DMS153 treated with DMSO at 0.1 percent for 48 hours (cell line): ENCODE measurements around the gene SMAP1.
A peak's percentile ranks its signal among the peaks of the same experiment; 100 is the strongest.
"Not testable (repeated sequence)": the region's sequence is repeated elsewhere in the genome, so short reads cannot be mapped to it uniquely, and the experiment has no call there.

Experiments
- DNase-seq: peaks from one replicate; lab custom pipeline; 2025; ENCODE audit not compliant: unreplicated experiment; lab: John Stamatoyannopoulos, UW

The SMAP1 gene

DNA sequence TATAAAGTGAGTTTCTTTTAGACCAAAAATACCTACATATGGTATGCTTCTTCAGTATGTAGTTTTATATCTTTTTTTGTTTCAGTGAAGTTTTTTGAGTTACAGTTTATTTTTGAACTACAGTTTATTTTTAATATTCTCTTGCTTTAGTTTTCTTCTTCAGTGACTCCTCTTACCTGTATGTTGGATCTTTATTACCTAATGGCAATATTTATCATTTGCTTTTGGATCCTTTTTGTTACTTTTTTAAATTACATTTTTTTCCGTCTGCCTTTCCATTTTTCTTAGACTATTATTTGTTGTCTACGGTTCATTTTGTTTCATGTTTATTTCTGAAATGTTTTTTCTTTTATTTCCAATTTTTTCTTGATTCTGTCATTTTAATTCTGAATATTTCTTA, 71.9 kb downstream of the SMAP1 start:
- no peak for DNase-seq

DNA sequence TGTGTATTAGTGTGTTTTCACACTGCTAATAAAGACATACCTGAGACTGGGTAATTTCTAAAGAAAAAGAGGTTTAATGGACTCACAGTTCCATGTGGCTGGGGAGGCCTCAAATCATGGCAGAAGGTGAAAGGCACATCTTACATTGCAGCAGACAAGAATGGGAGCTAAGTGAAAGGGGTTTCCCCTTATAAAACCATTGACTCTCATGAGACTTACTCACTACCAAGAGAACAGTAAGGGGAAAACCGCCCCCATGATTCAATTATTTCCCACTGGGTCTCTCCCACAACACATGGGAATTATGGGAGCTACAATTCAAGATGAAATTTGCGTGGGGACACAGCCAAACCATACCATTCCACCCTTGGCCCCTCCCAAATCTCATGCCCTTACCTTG, 73.1 kb downstream of the SMAP1 start:
- not testable (repeated sequence) for DNase-seq

DNA sequence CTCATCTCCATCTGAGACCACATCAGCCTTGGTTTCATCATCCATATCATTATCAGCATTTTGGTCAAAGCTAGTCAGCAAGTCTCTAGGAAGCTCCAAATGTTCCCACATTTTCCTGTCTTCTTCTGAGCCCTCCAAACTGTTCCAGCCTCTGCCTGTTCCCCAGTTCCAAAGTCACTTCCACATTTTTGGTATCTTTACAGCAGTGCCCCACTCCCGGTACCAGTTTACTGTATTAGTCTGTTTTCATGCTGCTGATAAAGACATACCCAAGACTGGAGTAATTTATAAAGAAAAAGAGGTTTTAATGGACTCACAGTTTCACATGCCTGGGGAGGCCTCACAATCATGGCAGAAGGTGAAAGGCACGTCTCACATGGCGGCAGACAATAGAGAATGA, 74.8 kb downstream of the SMAP1 start:
- not testable (repeated sequence) for DNase-seq

DNA sequence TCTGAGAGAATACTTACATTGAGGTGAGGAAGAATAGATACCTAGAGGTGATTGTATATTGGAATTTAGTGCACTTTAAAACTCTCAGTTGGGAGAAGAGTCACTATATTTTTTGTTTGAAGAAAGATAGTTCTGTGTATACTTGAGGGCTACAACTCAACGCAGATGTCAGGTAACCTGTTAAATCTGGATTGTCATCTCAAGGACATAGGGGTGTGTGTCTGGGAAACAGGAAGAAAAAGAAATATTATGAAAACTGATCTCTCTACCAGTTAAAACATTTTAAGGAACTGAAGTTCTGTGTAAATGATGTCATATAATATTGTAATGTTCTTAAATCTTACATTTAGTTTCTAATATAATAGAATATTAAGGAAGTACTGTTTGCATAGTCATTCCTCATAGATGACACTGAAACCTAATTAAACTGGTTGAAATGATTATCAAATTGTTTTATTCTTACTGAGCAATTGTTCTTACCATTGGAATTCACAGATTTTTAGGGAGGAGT, 86.2 kb downstream of the SMAP1 start:
- no peak for DNase-seq

DNA sequence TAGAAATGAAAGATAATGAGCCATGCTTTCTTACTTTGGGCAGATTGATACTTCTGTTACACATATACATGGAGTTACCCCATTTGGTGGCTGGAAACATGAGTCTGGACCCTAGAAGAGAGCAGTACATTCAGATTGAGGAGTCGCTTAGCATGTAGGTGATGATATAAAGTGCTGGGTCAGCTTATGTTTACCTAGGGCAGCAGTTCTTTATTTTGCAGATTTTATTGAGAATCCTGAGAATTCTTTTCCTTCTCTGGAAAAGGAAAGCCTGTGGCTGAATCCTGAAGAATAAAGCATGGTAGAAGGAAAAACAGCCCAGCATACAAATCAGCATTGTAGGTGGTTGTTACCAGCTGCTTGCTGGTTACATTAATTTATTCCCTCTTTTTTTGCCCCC, 91.2 kb downstream of the SMAP1 start:
- DNase-seq = no peak

DNA sequence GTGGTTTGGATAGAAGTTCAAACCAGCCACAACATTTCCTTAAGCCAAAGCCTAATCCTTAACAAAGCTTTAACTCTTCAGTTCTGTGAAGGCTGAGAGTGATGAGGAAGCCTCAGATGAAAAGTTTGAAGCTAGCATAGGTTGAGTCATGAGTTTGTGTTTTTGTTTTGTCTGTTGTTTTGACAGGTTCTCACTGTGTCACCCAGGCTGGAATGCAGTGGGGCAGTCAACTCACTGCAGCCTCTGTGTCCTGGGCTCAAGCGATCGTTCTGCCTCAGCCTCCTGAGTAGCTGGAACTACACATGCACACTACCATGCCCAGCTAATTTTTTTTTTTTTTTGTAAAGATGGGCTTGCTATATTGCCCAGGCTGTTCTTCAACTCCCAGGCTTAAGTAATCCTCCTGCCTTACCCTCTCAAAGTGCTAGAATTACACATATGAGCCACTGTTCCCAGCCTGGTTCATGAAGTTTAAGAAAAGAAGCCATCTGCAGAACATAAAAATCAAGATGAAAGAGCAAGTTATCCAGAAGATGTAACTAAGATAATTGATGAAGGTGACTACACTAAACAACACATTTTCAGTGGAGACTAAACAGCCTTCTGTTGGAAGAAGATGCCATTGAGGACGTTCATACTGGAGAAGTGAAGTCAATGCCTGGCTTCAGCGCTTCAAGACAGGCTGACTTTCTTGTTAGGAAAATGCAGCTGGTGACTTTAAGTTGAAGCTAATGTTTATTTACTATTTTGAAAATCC, 96.2 kb downstream of the SMAP1 start:
- DNase-seq = no peak

DNA sequence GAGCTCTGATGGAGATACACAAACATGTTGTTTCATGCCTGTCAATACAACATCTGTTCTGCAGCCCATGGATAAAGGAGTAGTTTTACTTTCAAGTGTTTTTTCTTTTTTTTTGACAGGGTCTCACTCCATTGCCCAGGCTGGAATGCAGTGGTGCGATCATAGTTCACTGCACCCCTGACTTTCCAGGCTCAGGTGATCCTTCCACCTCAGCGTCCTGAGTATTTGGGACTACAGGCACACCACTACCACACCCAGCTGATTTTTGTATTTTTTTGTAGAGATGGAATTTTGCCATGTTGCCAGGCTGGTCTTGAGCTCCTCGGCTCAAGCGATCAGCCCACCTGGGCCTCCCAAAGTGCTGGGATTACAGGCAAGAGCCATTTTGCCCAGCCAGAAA, 97.0 kb downstream of the SMAP1 start:
- DNase-seq = no peak

DNA sequence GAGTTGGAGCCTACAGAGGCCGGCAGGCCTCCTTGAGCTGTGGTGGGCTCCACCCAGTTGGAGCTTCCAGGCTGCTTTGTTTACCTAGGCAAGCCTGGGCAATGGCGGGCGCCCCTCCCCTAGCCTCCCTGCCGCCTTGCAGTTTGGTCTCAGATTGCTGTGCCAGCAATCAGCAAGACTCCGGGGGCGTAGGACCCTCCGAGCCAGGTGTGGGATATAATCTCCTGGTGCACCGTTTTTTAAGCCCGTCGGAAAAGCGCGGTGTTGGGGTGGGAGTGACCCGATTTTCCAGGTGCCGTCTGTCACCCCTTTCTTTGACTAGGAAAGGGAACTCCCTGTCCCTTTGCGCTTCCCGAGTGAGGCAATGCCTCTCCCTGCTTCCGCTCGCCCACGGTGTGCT, 103.7 kb downstream of the SMAP1 start:
- not testable (repeated sequence) for DNase-seq

DNA sequence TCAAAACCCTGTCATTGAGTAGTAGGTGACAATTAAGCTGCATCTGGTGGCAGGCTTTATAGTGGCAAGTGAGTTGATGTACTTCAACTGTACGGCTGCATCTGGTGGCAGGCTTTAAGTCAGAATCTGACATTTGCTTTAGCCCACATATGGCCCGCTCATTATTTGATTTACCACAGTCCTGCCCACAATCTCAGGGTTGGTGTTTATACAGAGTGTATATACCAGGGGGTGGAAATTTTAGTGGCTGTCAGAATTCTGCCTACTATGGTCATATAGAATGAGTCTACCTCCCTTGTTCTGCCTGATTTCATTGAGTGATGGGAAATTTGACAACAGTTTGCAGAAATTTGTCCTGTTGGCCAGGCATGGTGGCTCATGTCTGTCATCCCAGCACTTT, 112.3 kb downstream of the SMAP1 start:
- DNase-seq = no peak

DNA sequence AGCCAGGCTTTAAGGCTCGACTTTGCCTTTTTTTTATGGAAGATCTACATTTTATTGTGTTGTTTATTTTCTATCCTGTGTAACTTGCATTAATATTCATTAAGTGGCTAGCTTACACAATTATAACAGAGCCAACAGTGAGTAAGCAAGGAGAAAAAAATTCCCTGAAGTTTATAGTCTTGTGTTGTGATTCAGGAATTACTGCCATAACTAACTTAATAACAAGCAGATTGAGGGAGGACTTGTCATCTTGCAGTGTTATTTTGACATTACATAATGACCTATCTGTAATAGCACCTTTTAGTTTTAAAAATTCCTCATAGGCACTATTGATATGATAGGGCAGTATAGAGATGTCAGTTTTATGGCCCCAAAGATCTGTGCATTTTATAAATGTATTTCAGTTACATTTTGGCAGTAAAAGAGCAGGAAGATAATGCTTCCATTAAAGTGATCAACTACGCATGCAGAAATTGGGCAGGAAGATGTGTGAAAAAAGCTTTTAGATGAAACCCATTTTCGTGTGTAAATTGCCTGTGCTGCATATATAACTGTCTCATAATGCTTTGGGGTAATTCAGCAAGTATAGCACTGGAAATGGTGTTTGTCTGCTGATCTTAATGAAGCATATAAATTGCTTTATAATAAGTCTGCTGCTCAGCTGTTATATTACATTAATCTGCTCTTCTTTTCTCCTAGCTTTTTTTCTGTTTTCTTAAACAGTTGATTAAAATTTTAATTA, 123.0 kb downstream of the SMAP1 start:
- no peak for DNase-seq

DNA sequence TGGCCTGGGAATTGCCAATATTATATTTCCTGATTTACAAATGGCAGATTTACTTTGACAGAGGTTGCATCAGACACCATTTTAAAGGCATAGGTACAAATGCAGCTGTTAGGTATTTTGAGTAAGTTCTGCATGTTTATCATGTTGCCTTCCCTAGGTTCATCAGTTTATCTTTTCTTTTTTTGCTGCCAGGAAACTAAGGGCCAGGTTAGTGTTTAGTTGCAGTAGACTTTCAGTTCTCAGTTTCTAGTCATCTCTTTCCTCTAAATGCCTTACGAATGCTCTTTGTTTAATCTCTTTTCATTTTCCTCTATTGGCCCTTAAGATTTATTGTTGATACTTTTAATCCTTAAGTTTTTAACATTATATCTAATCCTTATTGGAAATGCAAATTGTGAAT, 129.9 kb downstream of the SMAP1 start:
- no peak for DNase-seq

DNA sequence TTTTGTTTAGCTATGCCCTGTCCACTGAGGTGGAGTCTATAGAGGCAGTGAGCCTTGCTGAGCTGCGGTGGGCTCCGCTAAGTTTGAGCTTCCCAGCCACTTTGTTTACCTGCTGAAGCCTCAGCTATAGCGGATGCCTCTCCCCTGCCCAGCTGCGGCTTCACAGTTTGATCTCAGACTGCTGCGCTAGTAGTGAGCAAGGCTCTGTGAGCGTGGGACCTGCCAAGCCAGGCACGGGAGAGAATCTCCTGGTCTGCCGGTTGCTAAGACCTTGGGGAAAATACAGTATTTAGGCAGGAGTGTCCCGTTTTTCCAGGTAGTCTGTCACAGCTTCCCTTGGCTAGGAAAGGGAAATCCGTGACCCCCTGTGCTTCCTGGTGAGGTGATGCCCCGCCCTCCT, 138.4 kb downstream of the SMAP1 start:
- DNase-seq = no peak

DNA sequence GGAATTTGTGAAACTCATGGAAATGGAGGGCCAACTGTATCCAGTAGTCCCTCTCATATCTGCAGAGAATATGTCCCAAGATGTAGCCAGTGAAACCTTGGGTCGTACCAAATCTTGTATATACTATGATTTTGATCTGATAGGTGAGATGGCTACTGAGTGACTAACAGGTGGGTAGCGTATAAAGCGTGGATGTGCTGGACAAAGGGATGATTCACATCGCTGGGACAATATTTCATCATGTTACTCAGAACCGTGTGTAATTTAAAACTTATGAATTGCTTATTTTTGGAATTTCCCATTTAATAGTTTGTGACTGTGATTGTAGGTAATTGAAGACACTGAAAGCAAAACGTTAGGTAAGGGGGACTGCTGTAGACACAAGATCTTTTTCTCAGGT, 144.1 kb downstream of the SMAP1 start:
- no peak for DNase-seq

DNA sequence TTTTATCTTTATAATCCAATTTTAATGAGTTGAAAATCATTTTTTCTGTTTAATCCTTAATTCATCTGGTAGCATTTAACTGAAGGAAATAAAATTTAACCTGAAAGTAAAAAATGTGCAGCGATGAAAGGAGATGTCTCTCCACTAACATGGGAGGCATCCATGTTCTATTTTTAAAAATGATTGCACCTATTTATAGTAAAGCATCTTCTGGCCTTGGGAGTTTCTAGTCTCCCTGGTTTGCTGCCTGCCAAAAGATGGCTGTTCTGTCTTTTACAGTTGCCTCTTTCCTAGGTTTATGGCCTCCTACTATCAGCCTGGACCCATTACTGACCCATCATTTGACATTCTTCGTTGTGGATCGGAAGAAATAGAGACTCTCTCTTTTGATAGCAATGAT, 146.2 kb downstream of the SMAP1 start:
- no peak for DNase-seq

DNA sequence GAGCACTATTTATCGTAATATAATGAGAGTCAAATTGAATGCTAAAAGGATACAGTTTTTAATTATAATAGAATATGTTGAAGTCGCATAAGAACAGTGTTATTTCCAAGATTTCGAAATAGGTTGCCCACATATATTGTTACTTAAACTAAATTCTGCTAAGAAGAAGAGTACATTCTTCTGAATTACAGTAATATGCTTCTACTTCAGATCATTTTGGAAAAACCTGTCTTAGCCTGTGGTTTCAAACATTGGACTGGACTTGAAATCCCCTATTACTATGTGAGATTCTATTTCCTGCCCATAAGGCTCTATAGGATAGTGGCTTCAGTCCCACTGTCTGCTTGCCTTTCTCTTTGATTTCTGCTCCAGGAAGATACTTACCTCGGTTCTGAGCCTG, 152.0 kb downstream of the SMAP1 start:
- no peak for DNase-seq

DNA sequence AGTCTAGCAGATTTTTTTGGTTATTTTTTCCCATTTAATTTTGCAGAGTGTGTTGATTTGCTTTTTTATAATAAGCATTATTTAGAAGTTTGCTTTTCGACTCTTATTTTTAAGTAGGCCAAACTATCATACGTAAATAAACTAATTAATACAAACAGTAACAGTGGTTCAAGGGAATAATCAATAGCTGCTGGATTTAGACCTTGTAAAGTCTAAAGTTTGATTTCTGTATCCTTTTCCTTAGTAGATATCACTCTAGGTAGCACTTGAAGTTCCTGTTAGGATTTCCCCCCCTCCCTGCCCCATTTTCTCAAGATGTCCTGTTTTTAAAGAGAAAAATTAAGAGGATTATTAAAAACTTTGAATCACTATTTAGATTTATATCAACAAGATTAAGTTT, 153.1 kb downstream of the SMAP1 start:
- no peak for DNase-seq

DNA sequence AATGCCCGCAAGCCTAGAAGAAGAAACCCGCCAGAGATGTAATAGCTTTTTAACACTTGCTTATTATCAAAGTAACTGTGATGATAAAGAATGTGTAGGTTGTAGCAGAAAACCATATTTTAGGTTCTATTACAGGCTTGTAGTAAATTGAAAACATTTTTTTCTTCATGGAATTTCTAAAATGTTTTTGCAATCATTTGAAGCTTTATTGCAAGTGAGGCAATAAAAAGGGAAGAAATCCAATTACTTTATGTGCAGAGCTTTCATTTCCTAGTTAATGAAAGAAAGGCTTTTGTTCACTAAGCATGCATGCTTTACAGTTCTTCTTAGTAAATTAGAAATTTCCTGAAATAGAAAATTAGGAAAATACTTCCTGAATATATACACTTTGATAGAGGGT, 154.1 kb downstream of the SMAP1 start:
- no peak for DNase-seq

DNA sequence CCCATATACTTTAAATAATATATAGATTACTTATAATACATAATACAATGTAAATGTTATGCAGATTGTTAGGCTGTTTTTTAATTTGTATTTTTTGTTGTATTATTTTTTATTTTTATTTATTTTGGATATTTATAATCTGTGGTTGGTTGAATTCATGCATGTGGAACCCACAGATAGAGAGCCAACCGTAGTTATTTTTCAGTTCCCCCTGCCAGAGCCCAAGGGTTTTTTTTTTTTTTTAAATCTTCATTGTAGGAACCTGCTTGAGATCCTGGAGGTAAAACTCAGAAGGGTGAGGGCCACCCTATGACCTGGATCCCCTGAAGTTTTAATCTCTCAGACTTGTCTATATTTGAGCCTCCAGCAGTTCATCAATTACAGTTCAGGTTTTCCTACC, 156.0 kb downstream of the SMAP1 start:
- DNase-seq = no peak

DNA sequence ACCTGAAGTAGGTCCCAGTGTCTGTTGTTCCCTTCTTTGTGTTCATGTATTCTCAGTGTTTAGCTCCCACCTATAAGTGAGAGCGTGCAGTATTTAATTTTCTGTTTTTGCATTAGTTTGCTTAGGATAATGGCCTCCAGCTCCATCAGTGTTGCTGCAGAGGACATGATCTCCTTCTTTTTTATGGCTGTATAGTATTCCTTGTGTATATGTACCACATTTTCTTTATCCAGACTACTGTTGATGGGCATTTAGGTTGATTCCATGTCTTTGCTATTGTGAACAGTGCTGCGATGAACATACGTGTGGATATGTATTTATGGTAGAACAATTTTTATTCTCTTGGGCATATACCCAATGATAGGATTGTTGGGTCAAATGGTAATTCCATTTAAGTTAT, 163.7 kb downstream of the SMAP1 start:
- DNase-seq = no peak

DNA sequence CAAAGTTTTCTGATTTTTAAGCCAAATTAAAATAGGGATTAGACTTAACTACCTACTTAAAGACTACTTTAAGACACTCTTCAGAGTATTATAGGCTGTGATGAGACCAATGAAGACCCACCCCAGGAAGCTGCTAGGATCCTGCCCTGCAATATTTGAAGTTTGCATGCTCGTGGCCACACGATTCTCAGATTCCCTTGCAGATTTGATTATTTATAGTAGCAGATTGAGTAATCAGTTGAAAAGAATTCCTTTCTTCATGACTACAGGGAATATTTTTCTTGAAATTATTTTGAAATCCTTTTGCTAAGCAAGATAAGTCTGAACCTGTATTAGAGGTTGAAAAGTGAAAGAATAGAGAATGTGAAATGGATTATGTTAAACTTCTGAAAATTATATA, 166.8 kb downstream of the SMAP1 start:
- no peak for DNase-seq

DNA sequence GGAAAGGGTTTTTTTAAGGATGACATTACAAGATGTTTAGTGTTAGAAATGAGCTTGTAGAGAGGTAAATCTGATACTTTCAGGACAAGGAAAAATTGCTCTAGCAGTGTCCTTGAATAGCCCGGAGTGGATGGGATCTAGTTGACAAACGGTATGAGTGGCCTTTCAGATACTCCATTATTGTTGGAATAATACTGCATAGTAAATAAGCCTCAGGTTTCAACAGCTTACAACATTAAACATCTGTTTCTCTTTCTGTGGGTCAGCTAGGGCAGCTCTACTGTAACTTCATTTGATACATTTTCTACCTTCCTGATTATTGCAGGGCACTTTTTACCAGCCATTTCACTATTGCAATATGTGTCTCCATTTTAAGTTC, 171.2 kb downstream of the SMAP1 start:
- DNase-seq = peak; percentile 49
